ENCODE data around the gene DPY19L1. TPM values are rescaled to one million over a fixed set of nuclear protein-coding genes. Genes with fewer than 3 reads are reported as not detected.

DPY19L1 gene
- total and polyA plus RNA-seq, 2 donors, result 5.5 to 10.8 TPM

- Histone ChIP-seq H3K27me3 (ENCODE audit: control insufficient read depth in 2 of 2, insufficient read depth in 1 of 2, low read length in 1 of 2) (no peaks in the 10 kb centered on the region), H3K9me3 (ENCODE audit: control insufficient read depth in 2 of 2, insufficient read depth in 1 of 2, low read length in 1 of 2) (no peaks in the 10 kb centered on the region), H3K36me3 (ENCODE audit: control insufficient read depth in 2 of 2, insufficient read depth in 2 of 2, low read length in 1 of 2) (no peaks in the 10 kb centered on the region), H3K4me1 (ENCODE audit: control insufficient read depth in 2 of 2, insufficient read depth in 2 of 2, low read length in 2 of 2) (no peaks in the 10 kb centered on the region), H3K27ac (ENCODE audit: low read depth in 1 of 2, low read length in 1 of 2) (no peak overlapping the region), H3K4me3 (ENCODE audit: low read length in 2 of 2) (no peak overlapping the region)
- no peak for DNase-seq (ENCODE audit: low read depth in 6 of 9, low spot score in 9 of 9)
- WGBS, result 98% methylated on average over 12 of the region's 12 CpGs
Observed at GRCh38 chr7:35022725-35023124, 14.6 kb downstream of the DPY19L1 start.

- Histone ChIP-seq H3K27ac (ENCODE audit: low read depth in 1 of 2, low read length in 1 of 2) (no peak overlapping the region), H3K36me3 (ENCODE audit: control insufficient read depth in 2 of 2, insufficient read depth in 2 of 2, low read length in 1 of 2) (no peaks in the 10 kb centered on the region), H3K4me1 (ENCODE audit: control insufficient read depth in 2 of 2, insufficient read depth in 2 of 2, low read length in 2 of 2) (no peaks in the 10 kb centered on the region), H3K9me3 (ENCODE audit: control insufficient read depth in 2 of 2, insufficient read depth in 1 of 2, low read length in 1 of 2) (no peaks in the 10 kb centered on the region), H3K4me3 (ENCODE audit: low read length in 2 of 2) (no peak overlapping the region), H3K27me3 (ENCODE audit: control insufficient read depth in 2 of 2, insufficient read depth in 1 of 2, low read length in 1 of 2) (no peaks in the 10 kb centered on the region)
- no peak for DNase-seq (ENCODE audit: low read depth in 6 of 9, low spot score in 9 of 9)
Observed at GRCh38 chr7:35021445-35021844, 15.8 kb downstream of the DPY19L1 start.

- no peak for DNase-seq (ENCODE audit: low read depth in 6 of 9, low spot score in 9 of 9)
- Histone ChIP-seq H3K36me3 (ENCODE audit: control insufficient read depth in 2 of 2, insufficient read depth in 2 of 2, low read length in 1 of 2) (no peaks in the 10 kb centered on the region), H3K4me1 (ENCODE audit: control insufficient read depth in 2 of 2, insufficient read depth in 2 of 2, low read length in 2 of 2) (no peaks in the 10 kb centered on the region), H3K9me3 (ENCODE audit: control insufficient read depth in 2 of 2, insufficient read depth in 1 of 2, low read length in 1 of 2) (no peaks in the 10 kb centered on the region), H3K27ac (ENCODE audit: low read depth in 1 of 2, low read length in 1 of 2) (no peak overlapping the region), H3K4me3 (ENCODE audit: low read length in 2 of 2) (no peak overlapping the region), H3K27me3 (ENCODE audit: control insufficient read depth in 2 of 2, insufficient read depth in 1 of 2, low read length in 1 of 2) (no peaks in the 10 kb centered on the region)
- WGBS, result 94% methylated on average over 3 of the region's 3 CpGs
Observed at GRCh38 chr7:35019801-35020200, 17.5 kb downstream of the DPY19L1 start.

- Histone ChIP-seq H3K27ac (ENCODE audit: low read depth in 1 of 2, low read length in 1 of 2) (no peak overlapping the region), H3K27me3 (ENCODE audit: control insufficient read depth in 2 of 2, insufficient read depth in 1 of 2, low read length in 1 of 2) (no peaks in the 10 kb centered on the region), H3K36me3 (ENCODE audit: control insufficient read depth in 2 of 2, insufficient read depth in 2 of 2, low read length in 1 of 2) (no peaks in the 10 kb centered on the region), H3K4me1 (ENCODE audit: control insufficient read depth in 2 of 2, insufficient read depth in 2 of 2, low read length in 2 of 2) (no peaks in the 10 kb centered on the region), H3K4me3 (ENCODE audit: low read length in 2 of 2) (no peak overlapping the region), H3K9me3 (ENCODE audit: control insufficient read depth in 2 of 2, insufficient read depth in 1 of 2, low read length in 1 of 2) (no peaks in the 10 kb centered on the region)
- WGBS, result 92% methylated on average over 2 of the region's 2 CpGs
- no peak for DNase-seq (ENCODE audit: low read depth in 6 of 9, low spot score in 9 of 9)
Observed at GRCh38 chr7:35019179-35019729, 18.0 kb downstream of the DPY19L1 start.

GRCh38 chr7:35015346-35015859 lies 21.9 kb downstream of the DPY19L1 start:
- no peaks in the 10 kb centered on the region for H3K36me3 ChIP-seq (ENCODE audit: control insufficient read depth in 2 of 2, insufficient read depth in 2 of 2, low read length in 1 of 2)
- no peak overlapping the region for H3K27ac ChIP-seq (ENCODE audit: low read depth in 1 of 2, low read length in 1 of 2)
- no peak overlapping the region for H3K4me3 ChIP-seq (ENCODE audit: low read length in 2 of 2)
- no peaks in the 10 kb centered on the region for H3K27me3 ChIP-seq (ENCODE audit: control insufficient read depth in 2 of 2, insufficient read depth in 1 of 2, low read length in 1 of 2)
- 97% methylated on average over 1 of the region's 1 CpG for WGBS
- H3K9me3 ChIP-seq (ENCODE audit: control insufficient read depth in 2 of 2, insufficient read depth in 1 of 2, low read length in 1 of 2), result no peaks in the 10 kb centered on the region
- H3K4me1 ChIP-seq (ENCODE audit: control insufficient read depth in 2 of 2, insufficient read depth in 2 of 2, low read length in 2 of 2), result no peaks in the 10 kb centered on the region
- no peak for DNase-seq (ENCODE audit: low read depth in 6 of 9, low spot score in 9 of 9)

- WGBS, result 96% methylated on average over 3 of the region's 3 CpGs
- Histone ChIP-seq H3K4me3 (ENCODE audit: low read length in 2 of 2) (no peak overlapping the region), H3K9me3 (ENCODE audit: control insufficient read depth in 2 of 2, insufficient read depth in 1 of 2, low read length in 1 of 2) (no peaks in the 10 kb centered on the region), H3K36me3 (ENCODE audit: control insufficient read depth in 2 of 2, insufficient read depth in 2 of 2, low read length in 1 of 2) (no peaks in the 10 kb centered on the region), H3K4me1 (ENCODE audit: control insufficient read depth in 2 of 2, insufficient read depth in 2 of 2, low read length in 2 of 2) (no peaks in the 10 kb centered on the region), H3K27me3 (ENCODE audit: control insufficient read depth in 2 of 2, insufficient read depth in 1 of 2, low read length in 1 of 2) (no peaks in the 10 kb centered on the region), H3K27ac (ENCODE audit: low read depth in 1 of 2, low read length in 1 of 2) (no peak overlapping the region)
- DNase-seq (ENCODE audit: low read depth in 6 of 9, low spot score in 9 of 9), result no peak
Observed at GRCh38 chr7:35012160-35012559, 25.1 kb downstream of the DPY19L1 start.

- 98% methylated on average over 3 of the region's 3 CpGs for WGBS
- no peak for DNase-seq (ENCODE audit: low read depth in 6 of 9, low spot score in 9 of 9)
- Histone ChIP-seq H3K36me3 (ENCODE audit: control insufficient read depth in 2 of 2, insufficient read depth in 2 of 2, low read length in 1 of 2) (no peaks in the 10 kb centered on the region), H3K27ac (ENCODE audit: low read depth in 1 of 2, low read length in 1 of 2) (no peak overlapping the region), H3K4me1 (ENCODE audit: control insufficient read depth in 2 of 2, insufficient read depth in 2 of 2, low read length in 2 of 2) (no peaks in the 10 kb centered on the region), H3K4me3 (ENCODE audit: low read length in 2 of 2) (no peak overlapping the region), H3K27me3 (ENCODE audit: control insufficient read depth in 2 of 2, insufficient read depth in 1 of 2, low read length in 1 of 2) (no peaks in the 10 kb centered on the region), H3K9me3 (ENCODE audit: control insufficient read depth in 2 of 2, insufficient read depth in 1 of 2, low read length in 1 of 2) (no peaks in the 10 kb centered on the region)
Observed at GRCh38 chr7:35011085-35011484, 26.2 kb downstream of the DPY19L1 start.

- Histone ChIP-seq H3K4me3 (ENCODE audit: low read length in 2 of 2) (no peak overlapping the region), H3K27me3 (ENCODE audit: control insufficient read depth in 2 of 2, insufficient read depth in 1 of 2, low read length in 1 of 2) (no peaks in the 10 kb centered on the region), H3K27ac (ENCODE audit: low read depth in 1 of 2, low read length in 1 of 2) (no peak overlapping the region), H3K36me3 (ENCODE audit: control insufficient read depth in 2 of 2, insufficient read depth in 2 of 2, low read length in 1 of 2) (no peaks in the 10 kb centered on the region), H3K9me3 (ENCODE audit: control insufficient read depth in 2 of 2, insufficient read depth in 1 of 2, low read length in 1 of 2) (no peaks in the 10 kb centered on the region), H3K4me1 (ENCODE audit: control insufficient read depth in 2 of 2, insufficient read depth in 2 of 2, low read length in 2 of 2) (no peaks in the 10 kb centered on the region)
- DNase-seq (ENCODE audit: low read depth in 6 of 9, low spot score in 9 of 9), result no peak
Observed at GRCh38 chr7:35007768-35008167, 29.5 kb downstream of the DPY19L1 start.

GRCh38 chr7:35004531-35005095 lies 32.7 kb downstream of the DPY19L1 start:
- Histone ChIP-seq H3K4me1 (ENCODE audit: control insufficient read depth in 2 of 2, insufficient read depth in 2 of 2, low read length in 2 of 2) (no peaks in the 10 kb centered on the region), H3K27ac (ENCODE audit: low read depth in 1 of 2, low read length in 1 of 2) (no peak overlapping the region), H3K9me3 (ENCODE audit: control insufficient read depth in 2 of 2, insufficient read depth in 1 of 2, low read length in 1 of 2) (no peaks in the 10 kb centered on the region), H3K4me3 (ENCODE audit: low read length in 2 of 2) (no peak overlapping the region), H3K27me3 (ENCODE audit: control insufficient read depth in 2 of 2, insufficient read depth in 1 of 2, low read length in 1 of 2) (no peaks in the 10 kb centered on the region), H3K36me3 (ENCODE audit: control insufficient read depth in 2 of 2, insufficient read depth in 2 of 2, low read length in 1 of 2) (no peaks in the 10 kb centered on the region)
- WGBS, result 98% methylated on average over 1 of the region's 1 CpG
- no peak for DNase-seq (ENCODE audit: low read depth in 6 of 9, low spot score in 9 of 9)
